GM06990 (cell line): ENCODE measurements around the gene CRNKL1.

Experiments used
- DNase-seq: peaks from one replicate; pipeline ENCODE4 v3.0.0-alpha.2; 2011; ENCODE audit not compliant: insufficient read length; ENCODE audit errors: extremely low read depth
- H3K27me3 ChIP-seq: replicated peaks from 2 replicates; pipeline ENCODE4 v1.6.0; 2011; ENCODE audit warnings: low read length; ENCODE audit not compliant: control insufficient read depth, insufficient read depth
- H3K36me3 ChIP-seq: 2 replicates; pipeline ENCODE4 v1.5.1; 2011; ENCODE audit warnings: low read length; ENCODE audit not compliant: control insufficient read depth, insufficient read depth
- H3K4me3 ChIP-seq: replicated peaks from 2 replicates; pipeline ENCODE4 v1.5.1; 2011; ENCODE audit warnings: low read depth, mild to moderate bottlenecking, control low read depth, low read length
- CTCF ChIP-seq: IDR thresholded peaks from 2 replicates; pipeline ENCODE4 v1.5.1; 2011; ENCODE audit warnings: low read length, control low read depth, mild to moderate bottlenecking, inconsistent platforms; ENCODE audit not compliant: insufficient read depth, poor library complexity, severe bottlenecking

Gene CRNKL1

GRCh38 chr20:20020908-20021307, 31.4 kb downstream of the CRNKL1 start:
- no peaks in the 10 kb centered on the region for H3K27me3 ChIP-seq
- TF ChIP-seq CTCF: no peak
- no peak for DNase-seq
- H3K4me3 ChIP-seq: no peak overlapping the region
- peaks cover 3% of the 10 kb centered on the region; the same call in 1 of the 2 replicates for H3K36me3 ChIP-seq

- no peak for DNase-seq
- Histone ChIP-seq H3K4me3 (no peak overlapping the region), H3K27me3 (no peaks in the 10 kb centered on the region), H3K36me3 (peaks cover 3% of the 10 kb centered on the region; the same call in 1 of the 2 replicates)
- no peak for TF ChIP-seq CTCF
Observed at GRCh38 chr20:20019123-20019522, 33.1 kb downstream of the CRNKL1 start.

GRCh38 chr20:20018366-20018765, 33.9 kb downstream of the CRNKL1 start:
- Histone ChIP-seq H3K27me3 (no peaks in the 10 kb centered on the region), H3K4me3 (peak overlapping the region; percentile 96), H3K36me3 (peaks cover 3% of the 10 kb centered on the region; the same call in 1 of the 2 replicates)
- TF ChIP-seq CTCF: no peak
- no peak for DNase-seq

GRCh38 chr20:20017844-20018185, 34.5 kb downstream of the CRNKL1 start:
- Histone ChIP-seq H3K36me3 (peaks cover 1% of the 10 kb centered on the region; the same call in 1 of the 2 replicates), H3K27me3 (no peaks in the 10 kb centered on the region), H3K4me3 (peak overlapping the region; percentile 96)
- no peak for TF ChIP-seq CTCF
- no peak for DNase-seq

GRCh38 chr20:20017001-20017843, 35.0 kb downstream of the CRNKL1 start, which contains the start of gene NAA20:
TSS of gene NAA20 (plus strand) at chr20:20017362. CDS start at chr20:20017397, 35 bp downstream.
- TF ChIP-seq CTCF: peak; percentile 83
- H3K27me3 ChIP-seq: no peaks in the 10 kb centered on the region
- H3K36me3 ChIP-seq: peaks cover 1% of the 10 kb centered on the region; the same call in 1 of the 2 replicates
- H3K4me3 ChIP-seq: peak within 1 kb of the TSS; percentile 96
- peak; percentile 92 for DNase-seq
